NB4 (cell line): ENCODE results near the gene PARD3.

Experiments used
- MYC ChIP-seq: IDR thresholded peaks from 2 replicates; pipeline ENCODE4 v1.6.1; 2011; ENCODE audit warnings: low read depth, low read length
- POLR2A ChIP-seq: IDR thresholded peaks from 2 replicates; pipeline ENCODE4 v1.6.1; 2011; ENCODE audit warnings: mild to moderate bottlenecking; ENCODE audit not compliant: insufficient read length; ENCODE audit errors: extremely low read depth
- TF ChIP-seq, protein P1 (sequence below): IDR thresholded peaks from one replicate; pipeline ENCODE4 v1.5.1; 2012; ENCODE audit warnings: low read depth, low read length

DNA sequence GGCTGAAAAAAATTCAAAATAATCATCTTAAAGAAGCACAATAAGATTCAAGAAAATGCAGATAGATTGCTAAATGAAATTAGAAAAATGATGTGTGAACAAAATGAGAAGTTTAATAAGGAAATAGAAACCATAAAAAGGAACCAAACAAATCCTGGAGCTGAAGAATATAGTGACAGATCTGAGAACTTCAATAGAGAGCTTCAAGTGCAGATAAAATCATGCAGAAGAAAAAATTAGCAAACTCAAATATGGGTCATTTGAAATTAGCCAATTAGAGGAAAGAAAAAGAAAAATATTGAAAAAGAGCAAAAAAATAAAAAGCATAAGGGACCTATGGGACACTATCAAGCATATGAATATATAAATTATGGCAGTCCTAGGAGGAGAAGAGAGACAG is 720.1 kb downstream of the PARD3 start:
- TF ChIP-seq, protein P1, sequence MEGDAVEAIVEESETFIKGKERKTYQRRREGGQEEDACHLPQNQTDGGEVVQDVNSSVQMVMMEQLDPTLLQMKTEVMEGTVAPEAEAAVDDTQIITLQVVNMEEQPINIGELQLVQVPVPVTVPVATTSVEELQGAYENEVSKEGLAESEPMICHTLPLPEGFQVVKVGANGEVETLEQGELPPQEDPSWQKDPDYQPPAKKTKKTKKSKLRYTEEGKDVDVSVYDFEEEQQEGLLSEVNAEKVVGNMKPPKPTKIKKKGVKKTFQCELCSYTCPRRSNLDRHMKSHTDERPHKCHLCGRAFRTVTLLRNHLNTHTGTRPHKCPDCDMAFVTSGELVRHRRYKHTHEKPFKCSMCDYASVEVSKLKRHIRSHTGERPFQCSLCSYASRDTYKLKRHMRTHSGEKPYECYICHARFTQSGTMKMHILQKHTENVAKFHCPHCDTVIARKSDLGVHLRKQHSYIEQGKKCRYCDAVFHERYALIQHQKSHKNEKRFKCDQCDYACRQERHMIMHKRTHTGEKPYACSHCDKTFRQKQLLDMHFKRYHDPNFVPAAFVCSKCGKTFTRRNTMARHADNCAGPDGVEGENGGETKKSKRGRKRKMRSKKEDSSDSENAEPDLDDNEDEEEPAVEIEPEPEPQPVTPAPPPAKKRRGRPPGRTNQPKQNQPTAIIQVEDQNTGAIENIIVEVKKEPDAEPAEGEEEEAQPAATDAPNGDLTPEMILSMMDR, result no peak
- no peak for TF ChIP-seq POLR2A
- no peak for TF ChIP-seq MYC
